Stomach (tissue), 9 donors: ENCODE results near the gene FBXL17. TPM values are rescaled to one million over a fixed set of nuclear protein-coding genes. Genes with fewer than 3 reads are reported as not detected.
"Not testable (repeated sequence)": the region's sequence is repeated elsewhere in the genome, so short reads cannot be mapped to it uniquely, and the experiment has no call there.

Experiments used
- DNase-seq, 2 donors: peaks; one replicate each; pipeline versions ENCODE4 v3.0.0 to v3.0.0-alpha.2; 2013 to 2019
- H3K27ac ChIP-seq, 5 donors: fragments of 200-600 bp in 4 of 5; sonication (generic) in 4 of 5; one replicate each; pipeline ENCODE4 v1.5.1; 2013 to 2019; ENCODE audit warnings: mild to moderate bottlenecking in 1 of 5, moderate library complexity in 1 of 5
- H3K27me3 ChIP-seq, 3 donors: fragments of 200-600 bp; sonication (generic); one replicate each; pipeline ENCODE4 v1.5.1; 2017 to 2019; ENCODE audit warnings: mixed run types in 1 of 3
- H3K36me3 ChIP-seq, 4 donors: fragments of 200-600 bp; sonication (generic); 1 replicate in 3 of 4; 2 replicates in 1 of 4; pipeline ENCODE4 v1.5.1; 2016 to 2019
- H3K4me1 ChIP-seq, 4 donors: fragments of 200-600 bp; sonication (generic); one replicate each; pipeline ENCODE4 v1.5.1; 2016 to 2019
- H3K4me3 ChIP-seq, 4 donors: fragments of 200-600 bp; sonication (generic) in 3 of 4; one replicate each; pipeline ENCODE4 v1.5.1; 2016 to 2019; ENCODE audit warnings: mild to moderate bottlenecking in 1 of 4
- H3K9me3 ChIP-seq, 4 donors: fragments of 200-600 bp; sonication (generic); one replicate each; pipeline ENCODE4 v1.5.1; 2016 to 2019
- CTCF ChIP-seq, 7 experiments: fragments of 450-650 bp in 4 of 7; fragments of 200-600 bp in 3 of 7; sonication (generic) in 3 of 7; IDR thresholded peaks; one replicate each; pipeline ENCODE4 v1.5.1; 2016 to 2019; ENCODE audit warnings: antibody characterized with exemption in 7 of 7, control low read depth in 2 of 7, mild to moderate bottlenecking in 1 of 7
- EP300 ChIP-seq: sonication (generic); formaldehyde crosslinking; IDR thresholded peaks from one replicate; pipeline ENCODE4 v1.6.1; 2017; ENCODE audit warnings: antibody characterized with exemption
- POLR2A ChIP-seq, 4 donors: fragments of 450-650 bp; IDR thresholded peaks; one replicate each; pipeline ENCODE4 v1.6.1; 2016; ENCODE audit warnings: antibody characterized with exemption in 4 of 4, control low read depth in 2 of 4, mild to moderate bottlenecking in 1 of 4, moderate library complexity in 1 of 4
- POLR2AphosphoS5 ChIP-seq, 3 donors: sonication (generic); formaldehyde crosslinking; IDR thresholded peaks; one replicate each; pipeline ENCODE4 v1.6.1; 2016; ENCODE audit warnings: antibody characterized with exemption in 3 of 3
- WGBS, 5 donors: extraction: QIAGEN DNeasy Blood & Tissue Kit in 3 of 5; methylation state at CpG; one replicate each; pipeline versions ENCODE4 v1.1.5 to v1.1.7; 2013 to 2018; 5-methylcytosine and 5-hydroxymethylcytosine counted together
- intact Hi-C: fragments of 100-400 bp; cut with DNase I; formaldehyde crosslinking; loops from one replicate; pipeline ENCODE4 v1.15.1; 2023; ENCODE audit warnings: low total_unique reads
- polyA plus RNA-seq, 3 donors: library from polyadenylated mRNA; stranded (reverse); fragments of 200-250 nt; gene quantifications; one replicate each; pipeline ENCODE4 v1.2.3, GENCODE V29; 2013
- total RNA-seq, 5 donors: library from RNA; depleted of rRNA; stranded (reverse); fragments of >200 nt; gene quantifications; one replicate each; pipeline versions ENCODE4 v1.1.0 to v1.2.3, GENCODE V29; 2014 to 2016
- donor health status: healthy with polysubstance abuse.
- donor health status: Bipolar disorder and iron deficiency.
- donor health status: healthy.

Gene FBXL17
- total and polyA plus RNA-seq, 8 donors, result 3.8 to 28.0 (median 14.4) TPM

DNA sequence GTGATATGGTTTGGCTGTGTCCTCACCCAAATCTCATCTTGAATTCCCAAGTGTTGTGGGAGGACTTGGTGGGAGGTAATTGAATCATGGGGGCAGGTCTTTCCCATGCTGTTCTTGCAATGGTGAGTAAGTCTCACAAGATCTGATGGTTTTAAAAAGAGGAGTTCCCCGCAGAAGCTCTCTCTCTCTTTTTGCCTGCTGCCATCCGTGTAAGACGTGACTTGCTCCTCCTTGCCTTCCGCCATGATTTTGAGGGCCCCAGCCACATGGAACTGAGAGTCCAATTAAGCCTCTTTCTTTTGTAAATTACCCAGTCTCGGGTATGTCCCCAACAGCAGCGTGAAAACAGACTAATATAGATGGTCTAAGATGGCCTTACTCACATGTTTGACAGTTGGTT, 210.1 kb downstream of the FBXL17 start:
- Histone ChIP-seq H3K27me3 (no peaks in the 10 kb centered on the region), H3K27ac (no peak overlapping the region), H3K9me3 (no peaks in the 10 kb centered on the region), H3K4me3 (no peak overlapping the region), H3K4me1 (no peaks in the 10 kb centered on the region), H3K36me3 (peaks cover 0 to 6% (median 0%) of the 10 kb centered on the region in 4 donors)
- 95 to 99% (median 97%) methylated on average over 6 of the region's 6 CpGs for WGBS, 5 donors
- intact Hi-C loops, result no loop called here
- no peak for DNase-seq
- TF ChIP-seq CTCF (IDR thresholded peaks at IDR 0.05), result no peak

GRCh38 chr5:108168915-108169314, 213.0 kb downstream of the FBXL17 start:
- peaks cover 0 to 6% (median 0%) of the 10 kb centered on the region in 4 donors for H3K36me3 ChIP-seq
- WGBS, 5 donors, result 77 to 90% (median 85%) methylated on average over 2 of the region's 2 CpGs

DNA sequence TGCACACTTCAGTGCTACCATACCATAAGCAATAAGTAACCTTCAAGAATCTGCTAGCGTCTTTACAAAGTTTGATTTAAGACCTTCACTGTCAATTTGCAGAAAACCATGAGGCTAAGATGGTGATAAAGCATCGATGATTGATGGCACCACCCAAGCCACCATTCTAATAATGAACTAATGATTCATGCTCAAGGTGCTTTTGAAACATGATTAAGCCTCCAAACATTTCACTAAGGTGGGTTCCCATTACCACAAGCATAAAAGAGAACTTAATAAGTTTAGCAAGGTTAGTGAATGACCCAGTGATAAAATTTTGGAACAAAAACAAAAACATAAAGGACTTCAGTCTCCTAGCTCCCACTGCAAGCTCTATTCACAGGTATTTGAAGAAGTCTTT, 214.7 kb downstream of the FBXL17 start:
- no peaks in the 10 kb centered on the region for H3K9me3 ChIP-seq
- H3K4me1 ChIP-seq, result no peaks in the 10 kb centered on the region
- intact Hi-C loops, result no loop called here
- no peak overlapping the region for H3K27ac ChIP-seq
- DNase-seq, result no peak
- no peak overlapping the region for H3K4me3 ChIP-seq
- H3K27me3 ChIP-seq, result no peaks in the 10 kb centered on the region
- TF ChIP-seq EP300 (no peak), POLR2AphosphoS5 (IDR thresholded peaks at IDR 0.05) (no peak), CTCF (IDR thresholded peaks at IDR 0.05) (no peak), POLR2A (IDR thresholded peaks at IDR 0.05) (no peak)
- H3K36me3 ChIP-seq, result peaks cover 0 to 6% (median 0%) of the 10 kb centered on the region in 4 donors
- 93 to 100% (median 97%) methylated on average over 2 of the region's 2 CpGs for WGBS, 5 donors

More at GRCh38 chr5:108168915-108169314, 213.0 kb downstream of the FBXL17 start:
- H3K27ac ChIP-seq, result no peak overlapping the region
- TF ChIP-seq CTCF (IDR thresholded peaks at IDR 0.05), result no peak
- no peak for TF ChIP-seq EP300
- H3K9me3 ChIP-seq, result no peaks in the 10 kb centered on the region
- intact Hi-C loops, result no loop called here
- H3K4me3 ChIP-seq, result no peak overlapping the region
- no peaks in the 10 kb centered on the region for H3K4me1 ChIP-seq
- H3K27me3 ChIP-seq, result no peaks in the 10 kb centered on the region
- DNase-seq, result peak in 1 of 2 donors; percentile 29

GRCh38 chr5:108164574-108164973, 217.3 kb downstream of the FBXL17 start:
- DNase-seq, result no peak
- WGBS, 5 donors, result 83 to 99% (median 96%) methylated on average over 2 of the region's 2 CpGs
- intact Hi-C loops, result no loop called here
- Histone ChIP-seq H3K4me3 (no peak overlapping the region), H3K27me3 (no peaks in the 10 kb centered on the region), H3K4me1 (no peaks in the 10 kb centered on the region), H3K9me3 (no peaks in the 10 kb centered on the region), H3K36me3 (no peaks in the 10 kb centered on the region), H3K27ac (no peak overlapping the region)
- TF ChIP-seq POLR2AphosphoS5 (IDR thresholded peaks at IDR 0.05), result no peak
- no peak for TF ChIP-seq CTCF (IDR thresholded peaks at IDR 0.05)
- no peak for TF ChIP-seq POLR2A (IDR thresholded peaks at IDR 0.05)
- no peak for TF ChIP-seq EP300

- H3K27ac ChIP-seq, DNase-seq, H3K27me3 ChIP-seq, H3K36me3 ChIP-seq, intact Hi-C loops, H3K4me1 ChIP-seq, H3K4me3 ChIP-seq, H3K9me3 ChIP-seq: not testable (repeated sequence)
- 94 to 100% (median 96%) methylated on average over 1 of the region's 1 CpG for WGBS, 5 donors
Observed at GRCh38 chr5:108152854-108153253, 229.0 kb downstream of the FBXL17 start.
